Large intestine (tissue), 3 donors: Measurements from ENCODE around the gene NKX6-1. TPM values are rescaled to one million over a fixed set of nuclear protein-coding genes. Genes with fewer than 3 reads are reported as not detected.
A peak's percentile ranks its signal among the peaks of the same experiment; 100 is the strongest.

Experiments used
- DNase-seq, 2 donors: peaks; one replicate each; pipeline versions ENCODE4 v3.0.0 to v3.0.0-alpha.2; 2013
- H3K27ac ChIP-seq: one replicate; pipeline ENCODE4 v1.5.1; 2013; ENCODE audit warnings: low read length
- H3K27me3 ChIP-seq: 2 replicates; pipeline ENCODE4 v1.6.1; 2013; ENCODE audit warnings: low read length; ENCODE audit not compliant: control insufficient read depth, insufficient read depth
- H3K36me3 ChIP-seq: 2 replicates; pipeline ENCODE4 v1.6.1; 2013; ENCODE audit warnings: low read length; ENCODE audit not compliant: control insufficient read depth, insufficient read depth
- H3K4me1 ChIP-seq: one replicate; pipeline ENCODE4 v1.6.1; 2013; ENCODE audit warnings: low read length; ENCODE audit not compliant: control insufficient read depth, insufficient read depth
- H3K4me3 ChIP-seq: one replicate; pipeline ENCODE4 v1.5.1; 2013; ENCODE audit warnings: low read length
- H3K9me3 ChIP-seq: one replicate; pipeline ENCODE4 v1.6.1; 2013; ENCODE audit warnings: mild to moderate bottlenecking, low read depth, low read length, moderate library complexity; ENCODE audit not compliant: control insufficient read depth
- WGBS: methylation state at CpG from one replicate; pipeline ENCODE4 v1.1.5; 2013; ENCODE audit warnings: low lambda C conversion rate; ENCODE audit not compliant: insufficient coverage; 5-methylcytosine and 5-hydroxymethylcytosine counted together
- polyA plus RNA-seq: library from polyadenylated mRNA; unstranded; fragments of 120-200 nt; gene quantifications from one replicate; pipeline ENCODE4 v1.2.1, GENCODE V29; 2013

NKX6-1 gene
- polyA plus RNA-seq, 1 donor: 0.01 TPM

GRCh38 chr4:84493092-84493850, 5.8 kb downstream of the NKX6-1 start:
- peaks cover 92% of the 10 kb centered on the region for H3K27me3 ChIP-seq
- H3K27ac ChIP-seq: no peak overlapping the region
- H3K36me3 ChIP-seq: no peaks in the 10 kb centered on the region
- whole genome bisulfite sequencing: no CpG with 5 or more reads among the region's 62 CpGs
- no peak overlapping the region for H3K4me3 ChIP-seq
- peaks cover 22% of the 10 kb centered on the region for H3K9me3 ChIP-seq
- DNase-seq: peak; percentile 22 to 53
- peaks cover 6% of the 10 kb centered on the region for H3K4me1 ChIP-seq

GRCh38 chr4:84492737-84493091, 6.4 kb downstream of the NKX6-1 start:
- H3K9me3 ChIP-seq: peaks cover 16% of the 10 kb centered on the region
- H3K36me3 ChIP-seq: no peaks in the 10 kb centered on the region
- no peak overlapping the region for H3K4me3 ChIP-seq
- DNase-seq: no peak
- H3K27ac ChIP-seq: no peak overlapping the region
- 0% methylated on average over 1 of the region's 28 CpGs for WGBS
- peaks cover 5% of the 10 kb centered on the region for H3K4me1 ChIP-seq
- peaks cover 90% of the 10 kb centered on the region for H3K27me3 ChIP-seq

- peaks cover 5% of the 10 kb centered on the region for H3K4me1 ChIP-seq
- H3K27ac ChIP-seq: no peak overlapping the region
- no peak overlapping the region for H3K4me3 ChIP-seq
- H3K36me3 ChIP-seq: no peaks in the 10 kb centered on the region
- DNase-seq: no peak
- H3K9me3 ChIP-seq: peaks cover 15% of the 10 kb centered on the region
- 5% methylated on average over 3 of the region's 12 CpGs for WGBS
- peaks cover 88% of the 10 kb centered on the region for H3K27me3 ChIP-seq
These were observed 6.8 kb downstream of the NKX6-1 start for GRCh38 chr4:84492290-84492689.

GRCh38 chr4:84491481-84491880, 7.6 kb downstream of the NKX6-1 start:
- Histone ChIP-seq H3K27ac (no peak overlapping the region), H3K4me3 (no peak overlapping the region), H3K36me3 (no peaks in the 10 kb centered on the region), H3K9me3 (peaks cover 9% of the 10 kb centered on the region), H3K4me1 (peaks cover 5% of the 10 kb centered on the region), H3K27me3 (peaks cover 86% of the 10 kb centered on the region)
- no peak for DNase-seq
- no CpG with 5 or more reads among the region's 6 CpGs for WGBS

- Histone ChIP-seq H3K36me3 (no peaks in the 10 kb centered on the region), H3K27ac (no peak overlapping the region), H3K4me1 (peaks cover 5% of the 10 kb centered on the region), H3K9me3 (peaks cover 6% of the 10 kb centered on the region), H3K4me3 (no peak overlapping the region), H3K27me3 (peaks cover 85% of the 10 kb centered on the region)
- no peak for DNase-seq
- 29% methylated on average over 1 of the region's 1 CpG for WGBS
These were observed 8.4 kb downstream of the NKX6-1 start for GRCh38 chr4:84490663-84491062.

DNA sequence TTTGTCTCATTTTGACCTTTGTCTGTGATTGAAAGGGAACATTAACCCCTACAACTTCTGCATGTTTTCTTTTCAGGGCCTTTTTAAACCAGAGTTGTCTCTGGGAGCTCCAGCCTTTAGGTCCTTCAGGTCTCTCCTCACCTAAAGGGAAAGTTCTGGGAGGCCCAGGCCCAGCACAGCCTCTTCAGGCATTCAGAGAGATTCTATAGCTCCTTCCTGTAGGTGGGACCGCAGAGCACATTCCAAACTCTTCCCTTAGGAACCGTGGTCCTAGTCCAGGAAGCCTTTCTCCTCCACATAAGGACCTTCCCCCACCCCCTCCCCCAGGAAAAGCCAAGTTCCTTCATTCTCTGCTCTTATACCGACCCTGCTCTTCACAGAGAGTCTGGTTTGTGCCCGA, 14.9 kb downstream of the NKX6-1 start:
- H3K9me3 ChIP-seq: peaks cover 15% of the 10 kb centered on the region
- DNase-seq: no peak
- H3K4me3 ChIP-seq: no peak overlapping the region
- no CpG with 5 or more reads among the region's 4 CpGs for WGBS
- H3K27ac ChIP-seq: no peak overlapping the region
- H3K27me3 ChIP-seq: peaks cover 89% of the 10 kb centered on the region
- H3K36me3 ChIP-seq: no peaks in the 10 kb centered on the region
- H3K4me1 ChIP-seq: peaks cover 16% of the 10 kb centered on the region

DNA sequence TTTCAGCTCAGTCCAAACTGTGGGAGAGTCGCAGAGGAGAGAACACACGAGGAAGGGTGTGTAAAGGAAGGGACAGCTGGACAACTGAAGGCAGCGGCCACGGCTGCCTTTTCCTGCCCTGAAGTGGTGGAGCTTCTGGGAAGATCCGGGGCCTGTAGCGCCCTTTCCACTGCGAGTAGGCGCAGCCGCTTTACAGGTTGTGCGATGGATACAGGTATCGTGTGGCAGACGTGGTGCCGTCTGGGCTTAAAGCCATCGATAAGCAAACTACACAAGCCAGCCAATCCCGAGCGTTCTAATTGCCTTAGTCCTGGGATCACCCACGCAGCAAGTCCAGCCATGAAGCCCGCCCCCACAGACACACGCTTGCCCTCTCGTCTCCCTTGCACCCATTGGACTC, 15.4 kb downstream of the NKX6-1 start:
- no CpG with 5 or more reads among the region's 20 CpGs for WGBS
- no peak overlapping the region for H3K27ac ChIP-seq
- H3K4me1 ChIP-seq: peaks cover 16% of the 10 kb centered on the region
- no peaks in the 10 kb centered on the region for H3K36me3 ChIP-seq
- peak in 1 of 2 donors; percentile 6 for DNase-seq
- H3K27me3 ChIP-seq: peaks cover 88% of the 10 kb centered on the region
- peaks cover 15% of the 10 kb centered on the region for H3K9me3 ChIP-seq
- no peak overlapping the region for H3K4me3 ChIP-seq

- Histone ChIP-seq H3K36me3 (no peaks in the 10 kb centered on the region), H3K27me3 (peaks cover 89% of the 10 kb centered on the region), H3K9me3 (peaks cover 15% of the 10 kb centered on the region), H3K27ac (no peak overlapping the region), H3K4me1 (peaks cover 16% of the 10 kb centered on the region), H3K4me3 (peak overlapping the region; percentile 4)
- no CpG with 5 or more reads among the region's 69 CpGs for WGBS
- peak; percentile 29 to 53 for DNase-seq
These were observed 16.2 kb downstream of the NKX6-1 start for GRCh38 chr4:84482564-84483563.

DNA sequence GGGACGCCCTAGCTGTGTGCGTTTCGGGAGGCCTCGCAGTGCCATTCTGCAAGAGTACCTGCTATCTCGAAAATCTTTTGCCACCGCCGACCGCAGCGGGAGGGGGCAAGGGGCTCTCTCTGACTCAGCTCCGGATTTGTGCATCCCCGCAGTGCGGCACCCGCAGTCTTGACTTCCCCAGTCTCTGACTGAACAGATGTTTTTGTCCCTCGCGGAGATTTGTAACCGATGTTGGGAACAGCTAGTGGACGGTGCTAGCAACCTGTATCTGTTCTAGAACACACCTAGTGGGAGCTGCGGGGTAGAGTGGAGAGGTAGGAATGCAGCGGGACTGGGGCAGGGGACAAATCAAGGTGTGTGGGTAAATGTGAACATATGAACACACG, 17.2 kb downstream of the NKX6-1 start:
- Histone ChIP-seq H3K27ac (no peak overlapping the region), H3K9me3 (peaks cover 15% of the 10 kb centered on the region), H3K4me3 (no peak overlapping the region), H3K27me3 (peaks cover 87% of the 10 kb centered on the region), H3K4me1 (peaks cover 16% of the 10 kb centered on the region), H3K36me3 (no peaks in the 10 kb centered on the region)
- DNase-seq: peak in 1 of 2 donors; percentile 5
- WGBS: no CpG with 5 or more reads among the region's 20 CpGs

- Histone ChIP-seq H3K9me3 (peaks cover 15% of the 10 kb centered on the region), H3K27me3 (peaks cover 82% of the 10 kb centered on the region), H3K4me1 (peaks cover 16% of the 10 kb centered on the region), H3K27ac (no peak overlapping the region), H3K4me3 (no peak overlapping the region), H3K36me3 (no peaks in the 10 kb centered on the region)
- DNase-seq: peak in 1 of 2 donors; percentile 5
- WGBS: 0% methylated on average over 1 of the region's 45 CpGs
These were observed 17.8 kb downstream of the NKX6-1 start for GRCh38 chr4:84481077-84481859.
